Measurements from ENCODE around the gene TMEM120A.

- TF ChIP-seq EZH2 (IDR thresholded peaks at IDR 0.05; ENCODE audit: borderline replicate concordance, low read length) (no peak), CTCF (IDR thresholded peaks at IDR 0.05; ENCODE audit: low read length) (no peak)
Measured at GRCh38 chr7:75985009-75985517, 9.3 kb downstream of the TMEM120A start.

All from OCI-LY1 (cell line).